GM12878 (cell line): ENCODE results near the gene LTK. TPM values are rescaled to one million over a fixed set of nuclear protein-coding genes. Genes with fewer than 3 reads are reported as not detected.
A peak's percentile ranks its signal among the peaks of the same experiment; 100 is the strongest.

ENCODE experiments used
- ATAC-seq: fragments of 200-7000 bp; cut with Tn5 transposase; 3 replicates; pipeline ENCODE4 v1.9.1; 2020; ENCODE audit warnings: mild to moderate bottlenecking, moderate library complexity
- BruUV-seq: library from RNA; stranded (reverse); fragments of 400-500 nt; replicated peaks from 2 replicates; lab custom pipeline; 2021; lab: Mats Ljungman, UMichigan
- CTCF ChIA-PET: fragments of 300-600 bp; sonication (Branson Sonifier 250); formaldehyde crosslinking; extraction: SDS; loops from one replicate; lab custom pipeline; 2021; ENCODE audit warnings: inconsistent platforms; lab: Yijun Ruan, JAX
- POLR2A ChIA-PET: fragments of 350-600 bp; formaldehyde crosslinking; extraction: SDS; loops from one replicate; lab custom pipeline; 2021; ENCODE audit warnings: inconsistent platforms; lab: Charles Lee
- RAD21 ChIA-PET: fragments of 300-600 bp; sonication (Branson Sonifier 250); formaldehyde crosslinking; loops from one replicate; lab custom pipeline; 2023; ENCODE audit warnings: antibody characterized with exemption; ENCODE audit not compliant: unreplicated experiment; lab: Charles Lee
- SMC1A ChIA-PET: fragments of 300-600 bp; sonication (Branson Sonifier 250); formaldehyde crosslinking; loops from one replicate; lab custom pipeline; 2023; ENCODE audit not compliant: unreplicated experiment, uncharacterized antibody; lab: Charles Lee
- DNase-seq: peaks from one replicate; pipeline ENCODE4 v3.0.0-alpha.2; 2011; ENCODE audit warnings: low read depth, low spot score
- FAIRE-seq: peaks from 3 replicates; lab custom pipeline; 2011; peaks lifted over from hg19 to GRCh38; lab: Jason Lieb, UNC
- H2AFZ ChIP-seq: 2 replicates; pipeline ENCODE4 v1.6.0; 2011; ENCODE audit warnings: low read depth, low read length, control low read depth; ENCODE audit not compliant: control insufficient read depth
- H3K27ac ChIP-seq: 2 replicates; pipeline ENCODE4 v1.5.1; 2011; ENCODE audit warnings: control low read depth; ENCODE audit not compliant: control insufficient read depth, insufficient read depth
- H3K27me3 ChIP-seq, 2 experiments: replicated peaks in 1 of 2; 2 replicates each; pipeline versions ENCODE4 v1.6.0 to v1.6.1; 2011; ENCODE audit warnings: low read length in 1 of 2; ENCODE audit not compliant: control insufficient read depth in 2 of 2, insufficient read depth in 2 of 2
- H3K36me3 ChIP-seq, 2 experiments: 2 replicates each; pipeline ENCODE4 v1.5.1; 2011; ENCODE audit warnings: low read length in 1 of 2; ENCODE audit not compliant: control insufficient read depth in 2 of 2, insufficient read depth in 2 of 2
- H3K4me1 ChIP-seq: 2 replicates; pipeline ENCODE4 v1.6.1; 2011; ENCODE audit warnings: mild to moderate bottlenecking, low read length, moderate library complexity, mixed read lengths; ENCODE audit not compliant: control insufficient read depth, insufficient read depth
- H3K4me2 ChIP-seq: 2 replicates; pipeline ENCODE4 v1.6.0; 2011; ENCODE audit warnings: control low read depth; ENCODE audit not compliant: control insufficient read depth, insufficient read depth
- H3K4me3 ChIP-seq: fragments of 200-600 bp; sonication (generic); 2 replicates; pipeline ENCODE4 v1.5.1; 2016
- H3K79me2 ChIP-seq: 2 replicates; pipeline ENCODE4 v1.6.0; 2011; ENCODE audit warnings: low read length; ENCODE audit not compliant: control insufficient read depth, insufficient read depth
- H3K9ac ChIP-seq: 2 replicates; pipeline ENCODE4 v1.8.0; 2011; ENCODE audit warnings: low read length, control low read depth, mixed read lengths; ENCODE audit not compliant: control insufficient read depth, insufficient read depth
- H3K9me3 ChIP-seq: replicated peaks from 3 replicates; pipeline ENCODE4 v1.5.1; 2011; ENCODE audit warnings: mild to moderate bottlenecking, low read length; ENCODE audit not compliant: control insufficient read depth, insufficient read depth
- H4K20me1 ChIP-seq: 2 replicates; pipeline ENCODE4 v1.6.0; 2011; ENCODE audit not compliant: control insufficient read depth, insufficient read depth
- CTCF ChIP-seq, 3 experiments: IDR thresholded peaks in 2 of 3; conservative IDR thresholded peaks in 1 of 3; 2 replicates each; pipeline ENCODE4 v1.5.1; 2011; ENCODE audit warnings: low read depth in 3 of 3, low read length in 3 of 3, mild to moderate bottlenecking in 3 of 3, control low read depth in 2 of 3, moderate library complexity in 2 of 3, inconsistent platforms in 1 of 3, mixed read lengths in 1 of 3; ENCODE audit not compliant: control insufficient read depth in 2 of 3, insufficient read depth in 1 of 3; ENCODE audit errors: extremely low read depth in 1 of 3
- RAD21 ChIP-seq: IDR thresholded peaks from 2 replicates; pipeline ENCODE4 v1.6.1; 2011; ENCODE audit warnings: mild to moderate bottlenecking, low read depth, low read length, moderate library complexity; ENCODE audit not compliant: insufficient read depth
- USF2 ChIP-seq: IDR thresholded peaks from 2 replicates; pipeline ENCODE4 v1.6.1; 2011; ENCODE audit warnings: low read depth, low read length, improper control_type of control experiment, borderline replicate concordance
- ZNF687 ChIP-seq: fragments of 450-650 bp; IDR thresholded peaks from 2 replicates; pipeline ENCODE4 v1.6.1; 2017; ENCODE audit warnings: mild to moderate bottlenecking, moderate library complexity
- WGBS: methylation state at CpG from one replicate; pipeline ENCODE4 v1.1.6; 2016; ENCODE audit warnings: low lambda C conversion rate; ENCODE audit not compliant: insufficient replicate concordance, insufficient coverage; ENCODE audit errors: missing lambda C conversion rate; 5-methylcytosine and 5-hydroxymethylcytosine counted together
- in situ Hi-C: fragments of 300-500 bp; cut with MboI; formaldehyde crosslinking; loops from 9 replicates; pipeline ENCODE4 v1.14.3; 2018; ENCODE audit warnings: mixed read lengths
- intact Hi-C: fragments of 100-400 bp; cut with micrococcal nuclease; formaldehyde crosslinking; loops from one replicate; pipeline ENCODE4 v1.14.2; 2022; ENCODE audit not compliant: unreplicated experiment
- polyA plus RNA-seq, 11 experiments: library from polyadenylated mRNA; depleted of rRNA in 4 of 11; unstranded in 6 of 11; stranded (reverse) in 5 of 11; fragments of >200 nt; fragmentation: Nextera tagmentation in 4 of 11; fragmentation: Illumina TruSeq in 1 of 11; extraction: Ambion mirVana in 4 of 11; extraction: Trizol in 1 of 11; gene quantifications; 1 replicate in 1 of 11; 2 replicates in 10 of 11; pipeline versions ENCODE4 v1.2.1 to v1.2.3, GENCODE V29; 2011 to 2016; ENCODE audit warnings: inconsistent platforms in 2 of 11, missing spikeins in 2 of 11, low read depth in 1 of 11
- total RNA-seq, 4 experiments: library from RNA; depleted of rRNA in 3 of 4; stranded (reverse); fragments of >200 nt in 3 of 4; fragmentation: Illumina TruSeq in 1 of 4; extraction: Trizol in 1 of 4; gene quantifications; 2 replicates each; pipeline versions ENCODE4 v1.2.1 to v1.2.3, GENCODE V29; 2013 to 2021

The LTK gene
- total and polyA plus RNA-seq, 10 of the 15 experiments (the other 5 are each of a cell fraction or from before 2014, with no cell fraction given): 0.07 to 0.80 (median 0.20) TPM; not detected in 1

GRCh38 chr15:41506796-41507341 lies 6.8 kb downstream of the LTK start:
- WGBS: 41% methylated on average over 10 of the region's 10 CpGs
- BruUV-seq: no TSS peak
- RAD21 ChIA-PET: interaction anchor here (1.4 to 1.6 kb wide), 2 partner anchors 41 kb away, joined by 4 to 10 read pairs; no protein-coding TSS in a partner anchor

More at GRCh38 chr15:41506796-41507341, 6.8 kb downstream of the LTK start:
- TF ChIP-seq ZNF687: no peak
- peak in 2 of 3 experiments; percentile 15 to 29; a peak in 2 of 6 replicates for TF ChIP-seq CTCF (IDR thresholded peaks at IDR 0.05 in 2 of 3, conservative IDR thresholded peaks at IDR 0.05 in 1 of 3; ENCODE audit: control insufficient read depth in 2 of 3, extremely low read depth in 1 of 3, insufficient read depth in 1 of 3, low read depth in 3 of 3, low read length in 3 of 3)
- no peak for TF ChIP-seq USF2
- 0 out of 2 replicates have a peak, but pooled peaks have one; percentile 9 for TF ChIP-seq RAD21
- H3K9ac ChIP-seq: no peak overlapping the region
- ATAC-seq: peak; percentile 30; the same call in 2 of the 3 replicates
- no peaks in the 10 kb centered on the region for H3K79me2 ChIP-seq
- no peak for FAIRE-seq
- in situ Hi-C loops: no loop called here
- no peak overlapping the region for H2AFZ ChIP-seq
- H3K27ac ChIP-seq: no peak overlapping the region
- intact Hi-C loops: no loop called here
- DNase-seq: no peak
- ChIA-PET CTCF (interaction anchor here (0.6 to 2.9 kb wide), 3 partner anchors 23 to 41 kb away, joined by 3 to 29 read pairs (median 4); no protein-coding TSS in a partner anchor), SMC1A (interaction anchor here (1.2 to 1.7 kb wide), 3 partner anchors 25 to 41 kb away, joined by 3 to 5 read pairs (median 4); no protein-coding TSS in a partner anchor), POLR2A (interaction anchor here (0.6 kb wide), 1 partner anchor 77 kb away, joined by 6 read pairs; no protein-coding TSS in a partner anchor)
- no peaks in the 10 kb centered on the region for H3K36me3 ChIP-seq
- peaks cover 11 to 14% of the 10 kb centered on the region in 2 experiments for H3K27me3 ChIP-seq
- H3K9me3 ChIP-seq: no peaks in the 10 kb centered on the region
- no peak overlapping the region for H3K4me2 ChIP-seq
- H3K4me1 ChIP-seq: peaks cover 8% of the 10 kb centered on the region
- H4K20me1 ChIP-seq: no peaks in the 10 kb centered on the region
- no peak overlapping the region for H3K4me3 ChIP-seq
